HEK293 (cell line): ENCODE data around the gene PEPD.

Experiments
- CTCF ChIA-PET: fragments of 350-600 bp; formaldehyde crosslinking; extraction: SDS; loops from one replicate; lab custom pipeline; 2021; ENCODE audit warnings: antibody characterized with exemption; lab: Yijun Ruan, JAX
- POLR2A ChIA-PET: fragments of 300-600 bp; formaldehyde crosslinking; extraction: SDS; loops from one replicate; lab custom pipeline; 2020; ENCODE audit warnings: antibody characterized with exemption, inconsistent platforms; lab: Yijun Ruan, JAX
- H3K27ac ChIP-seq: fragments of 200-500 bp; sonication (Bioruptor generic); 2 replicates; pipeline ENCODE4 v1.5.1; 2014; ENCODE audit warnings: low read depth, low read length, control low read depth, inconsistent platforms; ENCODE audit errors: extremely low read depth
- H3K36me3 ChIP-seq, 2 experiments: fragments of 200-500 bp in 1 of 2; sonication (Bioruptor generic) in 1 of 2; 1 replicate in 1 of 2; 2 replicates in 1 of 2; pipeline ENCODE4 v1.5.1; 2014 to 2017; ENCODE audit warnings: inconsistent platforms in 2 of 2, low read length in 2 of 2; ENCODE audit not compliant: control insufficient read depth in 2 of 2, insufficient read depth in 1 of 2
- H3K4me1 ChIP-seq: fragments of 200-500 bp; sonication (Bioruptor generic); 2 replicates; pipeline ENCODE4 v1.5.1; 2014; ENCODE audit warnings: mild to moderate bottlenecking, low read length, inconsistent platforms; ENCODE audit not compliant: control insufficient read depth, insufficient read depth
- H3K4me3 ChIP-seq: 2 replicates; pipeline ENCODE4 v1.5.1; 2011; ENCODE audit warnings: low read depth, mild to moderate bottlenecking, control low read depth, low read length, moderate library complexity
- H3K9me3 ChIP-seq: fragments of 200-500 bp; sonication (Bioruptor generic); 2 replicates; pipeline ENCODE4 v1.5.1; 2014; ENCODE audit warnings: low read depth, low read length, inconsistent platforms; ENCODE audit not compliant: control insufficient read depth, insufficient read depth
- BCL11B ChIP-seq: fragments of 450-650 bp; formaldehyde crosslinking; IDR thresholded peaks from 2 replicates; pipeline ENCODE4 v1.5.1; 2016; ENCODE audit warnings: low read depth, missing biosample characterization, missing genetic modification characterization
- GLIS1 ChIP-seq: fragments of 450-650 bp; formaldehyde crosslinking; IDR thresholded peaks from 2 replicates; pipeline ENCODE4 v1.5.1; 2016; ENCODE audit warnings: missing biosample characterization, missing genetic modification characterization
- GLIS2 ChIP-seq: fragments of 450-650 bp; formaldehyde crosslinking; IDR thresholded peaks from 2 replicates; pipeline ENCODE4 v1.5.1; 2016; ENCODE audit warnings: missing biosample characterization, missing genetic modification characterization
- KLF1 ChIP-seq: fragments of 450-650 bp; formaldehyde crosslinking; IDR thresholded peaks from 2 replicates; pipeline ENCODE4 v1.5.1; 2016; ENCODE audit warnings: missing biosample characterization, missing genetic modification characterization
- SALL2 ChIP-seq: fragments of 450-650 bp; formaldehyde crosslinking; IDR thresholded peaks from 2 replicates; pipeline ENCODE4 v1.5.0; 2017; ENCODE audit warnings: missing biosample characterization, mild to moderate bottlenecking, missing genetic modification characterization, borderline replicate concordance
- SP7 ChIP-seq: fragments of 450-650 bp; formaldehyde crosslinking; IDR thresholded peaks from 2 replicates; pipeline ENCODE4 v1.5.1; 2016; ENCODE audit warnings: missing biosample characterization, missing genetic modification characterization
- WT1 ChIP-seq: fragments of 450-650 bp; formaldehyde crosslinking; IDR thresholded peaks from 2 replicates; pipeline ENCODE4 v1.5.1; 2016; ENCODE audit warnings: missing biosample characterization, missing genetic modification characterization
- ZBTB10 ChIP-seq: fragments of 450-650 bp; formaldehyde crosslinking; IDR thresholded peaks from 2 replicates; pipeline ENCODE4 v1.5.1; 2016; ENCODE audit warnings: missing biosample characterization, missing genetic modification characterization
- ZBTB48 ChIP-seq: fragments of 450-650 bp; formaldehyde crosslinking; IDR thresholded peaks from 2 replicates; pipeline ENCODE4 v1.5.1; 2016; ENCODE audit warnings: missing biosample characterization, missing genetic modification characterization
- ZBTB8A ChIP-seq: fragments of 450-650 bp; formaldehyde crosslinking; IDR thresholded peaks from 2 replicates; pipeline ENCODE4 v1.5.1; 2016; ENCODE audit warnings: missing biosample characterization, missing genetic modification characterization
- ZFP69B ChIP-seq: fragments of 450-650 bp; formaldehyde crosslinking; IDR thresholded peaks from 2 replicates; pipeline ENCODE4 v1.5.1; 2016; ENCODE audit warnings: missing biosample characterization, missing genetic modification characterization
- ZIC2 ChIP-seq: fragments of 450-650 bp; formaldehyde crosslinking; IDR thresholded peaks from 2 replicates; pipeline ENCODE4 v1.5.1; 2016; ENCODE audit warnings: missing biosample characterization, missing genetic modification characterization
- ZNF19 ChIP-seq: fragments of 450-650 bp; formaldehyde crosslinking; IDR thresholded peaks from 2 replicates; pipeline ENCODE4; 2016; ENCODE audit warnings: missing biosample characterization, missing genetic modification characterization, low read depth
- ZNF571 ChIP-seq: fragments of 450-650 bp; formaldehyde crosslinking; IDR thresholded peaks from 2 replicates; pipeline ENCODE4 v1.5.0; 2017; ENCODE audit warnings: missing biosample characterization, missing genetic modification characterization
- ZNF621 ChIP-seq: fragments of 450-650 bp; formaldehyde crosslinking; IDR thresholded peaks from 2 replicates; pipeline ENCODE4 v1.5.1; 2017; ENCODE audit warnings: missing biosample characterization, missing genetic modification characterization
- ZNF677 ChIP-seq: fragments of 450-650 bp; IDR thresholded peaks from 2 replicates; pipeline ENCODE4 v1.5.0; 2018; ENCODE audit warnings: missing biosample characterization, mild to moderate bottlenecking, missing genetic modification characterization, moderate library complexity
- ZNF704 ChIP-seq: fragments of 450-650 bp; formaldehyde crosslinking; IDR thresholded peaks from 2 replicates; pipeline ENCODE4 v1.5.1; 2016; ENCODE audit warnings: missing biosample characterization, missing genetic modification characterization
- ZNF837 ChIP-seq: fragments of 450-650 bp; formaldehyde crosslinking; IDR thresholded peaks from 2 replicates; pipeline ENCODE4 v1.5.1; 2016; ENCODE audit warnings: missing biosample characterization, missing genetic modification characterization
- ZNF843 ChIP-seq: fragments of 450-650 bp; formaldehyde crosslinking; IDR thresholded peaks from 2 replicates; pipeline ENCODE4 v1.5.1; 2016; ENCODE audit warnings: missing biosample characterization, missing genetic modification characterization
- TF ChIP-seq, protein P1 (sequence below): fragments of 450-650 bp; formaldehyde crosslinking; IDR thresholded peaks from 2 replicates; pipeline ENCODE4 v1.5.1; 2016; ENCODE audit warnings: missing biosample characterization, missing genetic modification characterization
- TF ChIP-seq, protein P2 (sequence below): fragments of 450-650 bp; formaldehyde crosslinking; IDR thresholded peaks from 2 replicates; pipeline ENCODE4 v1.5.1; 2016; ENCODE audit warnings: missing biosample characterization, missing genetic modification characterization
- TF ChIP-seq, protein P3 (sequence below): fragments of 450-650 bp; formaldehyde crosslinking; IDR thresholded peaks from 2 replicates; pipeline ENCODE4 v1.5.1; 2016; ENCODE audit warnings: missing biosample characterization, missing genetic modification characterization
- TF ChIP-seq, protein P4 (sequence below): fragments of 450-650 bp; formaldehyde crosslinking; IDR thresholded peaks from 2 replicates; pipeline ENCODE4 v1.5.1; 2016; ENCODE audit warnings: missing biosample characterization, missing genetic modification characterization

The PEPD gene

GRCh38 chr19:33389421-33390100, 132.0 kb downstream of the PEPD start:
- H3K36me3 ChIP-seq, result peaks cover 6 to 14% of the 10 kb centered on the region in 2 experiments
- H3K9me3 ChIP-seq, result no peaks in the 10 kb centered on the region
- H3K4me1 ChIP-seq, result peaks cover 22% of the 10 kb centered on the region
- ChIA-PET CTCF (interaction anchor here (0.6 to 1.5 kb wide), 3 partner anchors 87 to 172 kb away, joined by 3 to 7 read pairs (median 5); partner anchors contain the start of gene CEBPA), POLR2A (interaction anchor here (1.1 to 1.5 kb wide), 2 partner anchors 16 to 87 kb away, joined by 3 to 10 read pairs; partner anchors contain the start of genes CEBPA and CEBPG)
- TF ChIP-seq SALL2 (tag by site-specific recombination) (no peak), ZNF677 (tag by site-specific recombination) (0 out of 2 replicates have a peak, but pooled peaks have one; percentile 10), ZFP69B (tag by site-specific recombination) (0 out of 2 replicates have a peak, but pooled peaks have one; percentile 45), SP7 (tag by site-specific recombination) (no peak), ZIC2 (peak; percentile 27; the same call in 1 of the 2 replicates), ZNF704 (tag by site-specific recombination) (0 out of 2 replicates have a peak, but pooled peaks have one; percentile 5), ZBTB8A (tag by site-specific recombination) (peak; percentile 89), ZBTB10 (tag by site-specific recombination) (peak; percentile 28; the same call in 1 of the 2 replicates), ZBTB48 (tag by site-specific recombination) (peak; percentile 27; the same call in 1 of the 2 replicates), WT1 (no peak), BCL11B (peak; percentile 16; the same call in 1 of the 2 replicates), ZNF621 (0 out of 2 replicates have a peak, but pooled peaks have one; percentile 31), ZNF843 (tag by site-specific recombination) (no peak), ZNF19 (peak; percentile 4; the same call in 1 of the 2 replicates), ZNF837 (peak; percentile 21; the same call in 1 of the 2 replicates), GLIS1 (tag by site-specific recombination) (peak; percentile 7; the same call in 1 of the 2 replicates), GLIS2 (tag by site-specific recombination) (peak; percentile 38; the same call in 1 of the 2 replicates), ZNF571 (tag by site-specific recombination) (0 out of 2 replicates have a peak, but pooled peaks have one; percentile 4), KLF1 (tag by site-specific recombination) (peak; percentile 95)
- TF ChIP-seq, protein P1, sequence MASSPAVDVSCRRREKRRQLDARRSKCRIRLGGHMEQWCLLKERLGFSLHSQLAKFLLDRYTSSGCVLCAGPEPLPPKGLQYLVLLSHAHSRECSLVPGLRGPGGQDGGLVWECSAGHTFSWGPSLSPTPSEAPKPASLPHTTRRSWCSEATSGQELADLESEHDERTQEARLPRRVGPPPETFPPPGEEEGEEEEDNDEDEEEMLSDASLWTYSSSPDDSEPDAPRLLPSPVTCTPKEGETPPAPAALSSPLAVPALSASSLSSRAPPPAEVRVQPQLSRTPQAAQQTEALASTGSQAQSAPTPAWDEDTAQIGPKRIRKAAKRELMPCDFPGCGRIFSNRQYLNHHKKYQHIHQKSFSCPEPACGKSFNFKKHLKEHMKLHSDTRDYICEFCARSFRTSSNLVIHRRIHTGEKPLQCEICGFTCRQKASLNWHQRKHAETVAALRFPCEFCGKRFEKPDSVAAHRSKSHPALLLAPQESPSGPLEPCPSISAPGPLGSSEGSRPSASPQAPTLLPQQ (tag by site-specific recombination), result peak; percentile 66; the same call in 1 of the 2 replicates
- TF ChIP-seq, protein P2, sequence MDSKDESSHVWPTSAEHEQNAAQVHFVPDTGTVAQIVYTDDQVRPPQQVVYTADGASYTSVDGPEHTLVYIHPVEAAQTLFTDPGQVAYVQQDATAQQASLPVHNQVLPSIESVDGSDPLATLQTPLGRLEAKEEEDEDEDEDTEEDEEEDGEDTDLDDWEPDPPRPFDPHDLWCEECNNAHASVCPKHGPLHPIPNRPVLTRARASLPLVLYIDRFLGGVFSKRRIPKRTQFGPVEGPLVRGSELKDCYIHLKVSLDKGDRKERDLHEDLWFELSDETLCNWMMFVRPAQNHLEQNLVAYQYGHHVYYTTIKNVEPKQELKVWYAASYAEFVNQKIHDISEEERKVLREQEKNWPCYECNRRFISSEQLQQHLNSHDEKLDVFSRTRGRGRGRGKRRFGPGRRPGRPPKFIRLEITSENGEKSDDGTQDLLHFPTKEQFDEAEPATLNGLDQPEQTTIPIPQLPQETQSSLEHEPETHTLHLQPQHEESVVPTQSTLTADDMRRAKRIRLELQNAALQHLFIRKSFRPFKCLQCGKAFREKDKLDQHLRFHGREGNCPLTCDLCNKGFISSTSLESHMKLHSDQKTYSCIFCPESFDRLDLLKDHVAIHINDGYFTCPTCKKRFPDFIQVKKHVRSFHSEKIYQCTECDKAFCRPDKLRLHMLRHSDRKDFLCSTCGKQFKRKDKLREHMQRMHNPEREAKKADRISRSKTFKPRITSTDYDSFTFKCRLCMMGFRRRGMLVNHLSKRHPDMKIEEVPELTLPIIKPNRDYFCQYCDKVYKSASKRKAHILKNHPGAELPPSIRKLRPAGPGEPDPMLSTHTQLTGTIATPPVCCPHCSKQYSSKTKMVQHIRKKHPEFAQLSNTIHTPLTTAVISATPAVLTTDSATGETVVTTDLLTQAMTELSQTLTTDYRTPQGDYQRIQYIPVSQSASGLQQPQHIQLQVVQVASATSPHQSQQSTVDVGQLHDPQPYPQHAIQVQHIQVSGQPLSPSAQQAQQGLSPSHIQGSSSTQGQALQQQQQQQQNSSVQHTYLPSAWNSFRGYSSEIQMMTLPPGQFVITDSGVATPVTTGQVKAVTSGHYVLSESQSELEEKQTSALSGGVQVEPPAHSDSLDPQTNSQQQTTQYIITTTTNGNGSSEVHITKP (tag by site-specific recombination), result peak; percentile 65
- TF ChIP-seq, protein P3, sequence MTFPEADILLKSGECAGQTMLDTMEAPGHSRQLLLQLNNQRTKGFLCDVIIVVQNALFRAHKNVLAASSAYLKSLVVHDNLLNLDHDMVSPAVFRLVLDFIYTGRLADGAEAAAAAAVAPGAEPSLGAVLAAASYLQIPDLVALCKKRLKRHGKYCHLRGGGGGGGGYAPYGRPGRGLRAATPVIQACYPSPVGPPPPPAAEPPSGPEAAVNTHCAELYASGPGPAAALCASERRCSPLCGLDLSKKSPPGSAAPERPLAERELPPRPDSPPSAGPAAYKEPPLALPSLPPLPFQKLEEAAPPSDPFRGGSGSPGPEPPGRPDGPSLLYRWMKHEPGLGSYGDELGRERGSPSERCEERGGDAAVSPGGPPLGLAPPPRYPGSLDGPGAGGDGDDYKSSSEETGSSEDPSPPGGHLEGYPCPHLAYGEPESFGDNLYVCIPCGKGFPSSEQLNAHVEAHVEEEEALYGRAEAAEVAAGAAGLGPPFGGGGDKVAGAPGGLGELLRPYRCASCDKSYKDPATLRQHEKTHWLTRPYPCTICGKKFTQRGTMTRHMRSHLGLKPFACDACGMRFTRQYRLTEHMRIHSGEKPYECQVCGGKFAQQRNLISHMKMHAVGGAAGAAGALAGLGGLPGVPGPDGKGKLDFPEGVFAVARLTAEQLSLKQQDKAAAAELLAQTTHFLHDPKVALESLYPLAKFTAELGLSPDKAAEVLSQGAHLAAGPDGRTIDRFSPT (tag by site-specific recombination), result peak; percentile 61; the same call in 1 of the 2 replicates
- TF ChIP-seq, protein P4, sequence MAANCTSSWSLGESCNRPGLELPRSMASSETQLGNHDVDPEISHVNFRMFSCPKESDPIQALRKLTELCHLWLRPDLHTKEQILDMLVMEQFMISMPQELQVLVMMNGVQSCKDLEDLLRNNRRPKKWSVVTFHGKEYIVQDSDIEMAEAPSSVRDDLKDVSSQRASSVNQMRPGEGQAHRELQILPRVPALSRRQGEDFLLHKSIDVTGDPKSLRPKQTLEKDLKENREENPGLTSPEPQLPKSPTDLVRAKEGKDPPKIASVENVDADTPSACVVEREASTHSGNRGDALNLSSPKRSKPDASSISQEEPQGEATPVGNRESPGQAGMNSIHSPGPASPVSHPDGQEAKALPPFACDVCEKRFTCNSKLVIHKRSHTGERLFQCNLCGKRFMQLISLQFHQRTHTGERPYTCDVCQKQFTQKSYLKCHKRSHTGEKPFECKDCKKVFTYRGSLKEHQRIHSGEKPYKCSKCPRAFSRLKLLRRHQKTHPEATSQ (tag by site-specific recombination), result no peak
- H3K27ac ChIP-seq, result peak overlapping the region; percentile 64
- no peak overlapping the region for H3K4me3 ChIP-seq
